ENCODE measurements around the gene MAPK1. TPM values are rescaled to one million over a fixed set of nuclear protein-coding genes. Genes with fewer than 3 reads are reported as not detected.

The MAPK1 gene
- total and polyA plus RNA-seq, 9 of the 15 experiments (the other 6 are each of a cell fraction or from before 2014, with no cell fraction given), result 46.3 to 575 (median 283) TPM

DNA sequence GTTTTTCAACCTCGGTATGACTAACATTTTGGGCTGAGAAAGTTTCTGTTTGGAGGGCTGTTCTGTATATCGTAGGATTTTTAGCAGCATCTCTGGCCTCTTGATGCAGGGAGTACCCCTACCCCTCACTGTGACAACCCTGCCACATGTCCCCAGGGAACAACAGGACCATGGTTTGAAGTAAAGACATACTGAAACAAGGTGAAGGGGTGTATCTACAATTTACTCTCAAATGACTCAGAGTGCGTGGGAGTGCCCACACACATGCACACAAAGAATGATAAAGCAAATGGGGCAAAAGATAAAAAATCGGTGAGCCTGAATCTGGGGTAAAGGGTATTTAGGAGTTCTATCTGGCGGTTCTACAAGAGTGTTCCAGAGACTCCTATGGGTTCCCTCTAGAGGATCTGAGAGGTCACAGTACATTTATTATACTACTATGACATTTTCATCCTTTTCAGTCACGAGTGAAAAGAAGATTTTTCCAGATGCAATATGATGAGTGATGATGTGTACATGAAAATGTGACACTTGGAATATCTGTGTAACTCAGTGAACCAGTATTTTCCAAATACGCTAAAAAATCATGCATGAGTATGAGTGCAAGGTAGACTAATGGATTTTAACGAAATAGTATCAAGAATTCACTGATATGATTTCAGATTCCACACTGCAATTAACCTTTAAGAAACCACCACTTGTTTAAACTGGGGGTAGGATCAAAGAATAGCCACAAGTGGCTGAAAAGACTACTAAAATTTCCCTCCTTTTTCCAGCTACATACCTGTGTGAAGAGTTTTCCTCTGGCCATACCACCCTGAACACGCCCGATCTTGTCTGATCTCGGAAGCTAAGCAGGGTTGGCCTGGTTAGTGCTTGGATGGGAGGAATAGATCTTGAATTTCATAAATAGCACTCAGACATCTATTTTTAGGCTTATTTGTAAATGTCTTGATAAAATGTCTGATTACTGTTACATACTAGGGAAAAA, 75.5 kb downstream of the MAPK1 start (continued):
- TF ChIP-seq, protein P1, sequence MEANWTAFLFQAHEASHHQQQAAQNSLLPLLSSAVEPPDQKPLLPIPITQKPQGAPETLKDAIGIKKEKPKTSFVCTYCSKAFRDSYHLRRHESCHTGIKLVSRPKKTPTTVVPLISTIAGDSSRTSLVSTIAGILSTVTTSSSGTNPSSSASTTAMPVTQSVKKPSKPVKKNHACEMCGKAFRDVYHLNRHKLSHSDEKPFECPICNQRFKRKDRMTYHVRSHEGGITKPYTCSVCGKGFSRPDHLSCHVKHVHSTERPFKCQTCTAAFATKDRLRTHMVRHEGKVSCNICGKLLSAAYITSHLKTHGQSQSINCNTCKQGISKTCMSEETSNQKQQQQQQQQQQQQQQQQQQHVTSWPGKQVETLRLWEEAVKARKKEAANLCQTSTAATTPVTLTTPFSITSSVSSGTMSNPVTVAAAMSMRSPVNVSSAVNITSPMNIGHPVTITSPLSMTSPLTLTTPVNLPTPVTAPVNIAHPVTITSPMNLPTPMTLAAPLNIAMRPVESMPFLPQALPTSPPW (CRISPR knock-in tag; IDR thresholded peaks at IDR 0.05), result peak; percentile 75
- TF ChIP-seq, protein P2, sequence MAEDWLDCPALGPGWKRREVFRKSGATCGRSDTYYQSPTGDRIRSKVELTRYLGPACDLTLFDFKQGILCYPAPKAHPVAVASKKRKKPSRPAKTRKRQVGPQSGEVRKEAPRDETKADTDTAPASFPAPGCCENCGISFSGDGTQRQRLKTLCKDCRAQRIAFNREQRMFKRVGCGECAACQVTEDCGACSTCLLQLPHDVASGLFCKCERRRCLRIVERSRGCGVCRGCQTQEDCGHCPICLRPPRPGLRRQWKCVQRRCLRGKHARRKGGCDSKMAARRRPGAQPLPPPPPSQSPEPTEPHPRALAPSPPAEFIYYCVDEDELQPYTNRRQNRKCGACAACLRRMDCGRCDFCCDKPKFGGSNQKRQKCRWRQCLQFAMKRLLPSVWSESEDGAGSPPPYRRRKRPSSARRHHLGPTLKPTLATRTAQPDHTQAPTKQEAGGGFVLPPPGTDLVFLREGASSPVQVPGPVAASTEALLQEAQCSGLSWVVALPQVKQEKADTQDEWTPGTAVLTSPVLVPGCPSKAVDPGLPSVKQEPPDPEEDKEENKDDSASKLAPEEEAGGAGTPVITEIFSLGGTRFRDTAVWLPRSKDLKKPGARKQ (CRISPR knock-in tag; IDR thresholded peaks at IDR 0.05), result peak; percentile 93
- TF ChIP-seq MYNN (IDR thresholded peaks at IDR 0.05) (no peak), MYNN (CRISPR knock-in tag; IDR thresholded peaks at IDR 0.05) (no peak), FOXK1 (CRISPR knock-in tag; IDR thresholded peaks at IDR 0.05; ENCODE audit: borderline replicate concordance) (peak; percentile 92; the same call in 1 of the 2 replicates), ZNF384 (IDR thresholded peaks at IDR 0.05; ENCODE audit: low read depth, low read length) (peak; percentile 49; the same call in 1 of the 2 replicates), MECOM (CRISPR knock-in tag; IDR thresholded peaks at IDR 0.05) (peak; percentile 66; the same call in 1 of the 2 replicates), SUPT5H (IDR thresholded peaks at IDR 0.05) (no peak), TEAD2 (tag; IDR thresholded peaks at IDR 0.05) (peak; percentile 55)
- TF ChIP-seq, protein P3, sequence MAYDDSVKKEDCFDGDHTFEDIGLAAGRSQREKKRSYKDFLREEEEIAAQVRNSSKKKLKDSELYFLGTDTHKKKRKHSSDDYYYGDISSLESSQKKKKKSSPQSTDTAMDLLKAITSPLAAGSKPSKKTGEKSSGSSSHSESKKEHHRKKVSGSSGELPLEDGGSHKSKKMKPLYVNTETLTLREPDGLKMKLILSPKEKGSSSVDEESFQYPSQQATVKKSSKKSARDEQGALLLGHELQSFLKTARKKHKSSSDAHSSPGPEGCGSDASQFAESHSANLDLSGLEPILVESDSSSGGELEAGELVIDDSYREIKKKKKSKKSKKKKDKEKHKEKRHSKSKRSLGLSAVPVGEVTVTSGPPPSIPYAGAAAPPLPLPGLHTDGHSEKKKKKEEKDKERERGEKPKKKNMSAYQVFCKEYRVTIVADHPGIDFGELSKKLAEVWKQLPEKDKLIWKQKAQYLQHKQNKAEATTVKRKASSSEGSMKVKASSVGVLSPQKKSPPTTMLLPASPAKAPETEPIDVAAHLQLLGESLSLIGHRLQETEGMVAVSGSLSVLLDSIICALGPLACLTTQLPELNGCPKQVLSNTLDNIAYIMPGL (CRISPR knock-in tag; IDR thresholded peaks at IDR 0.05), result peak; percentile 23; the same call in 1 of the 2 replicates
- TF ChIP-seq, protein P4, sequence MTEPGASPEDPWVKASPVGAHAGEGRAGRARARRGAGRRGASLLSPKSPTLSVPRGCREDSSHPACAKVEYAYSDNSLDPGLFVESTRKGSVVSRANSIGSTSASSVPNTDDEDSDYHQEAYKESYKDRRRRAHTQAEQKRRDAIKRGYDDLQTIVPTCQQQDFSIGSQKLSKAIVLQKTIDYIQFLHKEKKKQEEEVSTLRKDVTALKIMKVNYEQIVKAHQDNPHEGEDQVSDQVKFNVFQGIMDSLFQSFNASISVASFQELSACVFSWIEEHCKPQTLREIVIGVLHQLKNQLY (CRISPR knock-in tag; conservative IDR thresholded peaks at IDR 0.05), result 0 out of 4 replicates have a peak, but pooled peaks of 1 of the 2 experiments have one; percentile 37
- TF ChIP-seq, protein P5, sequence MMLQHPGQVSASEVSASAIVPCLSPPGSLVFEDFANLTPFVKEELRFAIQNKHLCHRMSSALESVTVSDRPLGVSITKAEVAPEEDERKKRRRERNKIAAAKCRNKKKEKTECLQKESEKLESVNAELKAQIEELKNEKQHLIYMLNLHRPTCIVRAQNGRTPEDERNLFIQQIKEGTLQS (IDR thresholded peaks at IDR 0.05), result no peak
- TF ChIP-seq, protein P5 (CRISPR knock-in tag; conservative IDR thresholded peaks at IDR 0.05), result peak; percentile 99
- TF ChIP-seq, protein P6, sequence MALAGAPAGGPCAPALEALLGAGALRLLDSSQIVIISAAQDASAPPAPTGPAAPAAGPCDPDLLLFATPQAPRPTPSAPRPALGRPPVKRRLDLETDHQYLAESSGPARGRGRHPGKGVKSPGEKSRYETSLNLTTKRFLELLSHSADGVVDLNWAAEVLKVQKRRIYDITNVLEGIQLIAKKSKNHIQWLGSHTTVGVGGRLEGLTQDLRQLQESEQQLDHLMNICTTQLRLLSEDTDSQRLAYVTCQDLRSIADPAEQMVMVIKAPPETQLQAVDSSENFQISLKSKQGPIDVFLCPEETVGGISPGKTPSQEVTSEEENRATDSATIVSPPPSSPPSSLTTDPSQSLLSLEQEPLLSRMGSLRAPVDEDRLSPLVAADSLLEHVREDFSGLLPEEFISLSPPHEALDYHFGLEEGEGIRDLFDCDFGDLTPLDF (CRISPR knock-in tag; IDR thresholded peaks at IDR 0.05), result peak; percentile 51; the same call in 1 of the 2 replicates
